ENCODE measurements around the gene JOSD2. TPM values are rescaled to one million over a fixed set of nuclear protein-coding genes. Genes with fewer than 3 reads are reported as not detected.
"Not testable (repeated sequence)": the region's sequence is repeated elsewhere in the genome, so short reads cannot be mapped to it uniquely, and the experiment has no call there.

Gene JOSD2
- total RNA-seq, 1 donor from 2014 or later: 41.7 TPM

- H3K27me3 Mint-ChIP-seq (ENCODE audit: insufficient read depth): peaks cover 4% of the 10 kb centered on the region
- intact Hi-C loops (cut with micrococcal nuclease): no loop called here
Measured at GRCh38 chr19:50535672-50536187, 24.7 kb upstream of the JOSD2 start.

GRCh38 chr19:50534478-50534877, 23.5 kb upstream of the JOSD2 start:
- Mint-ChIP-seq H3K27me3 (ENCODE audit: insufficient read depth) (peaks cover 4% of the 10 kb centered on the region), H3K4me3 (no peak overlapping the region), H3K36me3 (ENCODE audit: low read depth) (peaks cover 2% of the 10 kb centered on the region), H3K27ac (no peak overlapping the region), H3K9me3 (peaks cover 5% of the 10 kb centered on the region), H3K4me1 (ENCODE audit: low read depth) (no peaks in the 10 kb centered on the region)
- DNase-seq (ENCODE audit: low spot score): no peak
- intact Hi-C loops (cut with micrococcal nuclease): no loop called here

More at GRCh38 chr19:50535672-50536187, 24.7 kb upstream of the JOSD2 start:
- DNase-seq (ENCODE audit: low spot score): no peak
- Mint-ChIP-seq H3K4me1 (ENCODE audit: low read depth) (no peaks in the 10 kb centered on the region), H3K9me3 (peaks cover 5% of the 10 kb centered on the region), H3K36me3 (ENCODE audit: low read depth) (peaks cover 2% of the 10 kb centered on the region), H3K27ac (no peak overlapping the region), H3K4me3 (no peak overlapping the region)

- Mint-ChIP-seq H3K4me1 (ENCODE audit: low read depth) (no peaks in the 10 kb centered on the region), H3K27me3 (ENCODE audit: insufficient read depth) (peaks cover 4% of the 10 kb centered on the region), H3K9me3 (peaks cover 5% of the 10 kb centered on the region), H3K4me3 (no peak overlapping the region), H3K36me3 (ENCODE audit: low read depth) (peaks cover 2% of the 10 kb centered on the region), H3K27ac (no peak overlapping the region)
- intact Hi-C loops (cut with micrococcal nuclease): no loop called here
- no peak for DNase-seq (ENCODE audit: low spot score)
Measured at GRCh38 chr19:50532952-50533351, 22.0 kb upstream of the JOSD2 start.

GRCh38 chr19:50531171-50531612, 20.2 kb upstream of the JOSD2 start:
- H3K9me3 Mint-ChIP-seq: peaks cover 5% of the 10 kb centered on the region
- H3K27me3 Mint-ChIP-seq (ENCODE audit: insufficient read depth): no peaks in the 10 kb centered on the region
- H3K27ac Mint-ChIP-seq: no peak overlapping the region
- intact Hi-C loops (cut with micrococcal nuclease): no loop called here
- H3K36me3 Mint-ChIP-seq (ENCODE audit: low read depth): peaks cover 2% of the 10 kb centered on the region
- no peaks in the 10 kb centered on the region for H3K4me1 Mint-ChIP-seq (ENCODE audit: low read depth)
- no peak overlapping the region for H3K4me3 Mint-ChIP-seq
- DNase-seq (ENCODE audit: low spot score): no peak

GRCh38 chr19:50528052-50528451, 17.1 kb upstream of the JOSD2 start:
- DNase-seq (ENCODE audit: low spot score); H3K36me3 Mint-ChIP-seq (ENCODE audit: low read depth); H3K4me3 Mint-ChIP-seq; intact Hi-C loops (cut with micrococcal nuclease); H3K4me1 Mint-ChIP-seq (ENCODE audit: low read depth); H3K9me3 Mint-ChIP-seq; H3K27ac Mint-ChIP-seq; H3K27me3 Mint-ChIP-seq (ENCODE audit: insufficient read depth): not testable (repeated sequence)

GRCh38 chr19:50522881-50523280, 11.9 kb upstream of the JOSD2 start:
- Mint-ChIP-seq H3K27me3 (ENCODE audit: insufficient read depth) (no peaks in the 10 kb centered on the region), H3K27ac (no peak overlapping the region), H3K4me3 (no peak overlapping the region), H3K4me1 (ENCODE audit: low read depth) (no peaks in the 10 kb centered on the region), H3K36me3 (ENCODE audit: low read depth) (no peaks in the 10 kb centered on the region), H3K9me3 (no peaks in the 10 kb centered on the region)
- DNase-seq (ENCODE audit: low spot score): no peak
- intact Hi-C loops (cut with micrococcal nuclease): no loop called here

- peaks cover 3% of the 10 kb centered on the region for H3K27me3 Mint-ChIP-seq (ENCODE audit: insufficient read depth)
- intact Hi-C loops (cut with micrococcal nuclease): no loop called here
- H3K36me3 Mint-ChIP-seq (ENCODE audit: low read depth): no peaks in the 10 kb centered on the region
- H3K27ac Mint-ChIP-seq: no peak overlapping the region
- H3K4me3 Mint-ChIP-seq: no peak overlapping the region
- H3K4me1 Mint-ChIP-seq (ENCODE audit: low read depth): no peaks in the 10 kb centered on the region
- DNase-seq (ENCODE audit: low spot score): no peak
- H3K9me3 Mint-ChIP-seq: no peaks in the 10 kb centered on the region
Measured at GRCh38 chr19:50520822-50521465, 10.0 kb upstream of the JOSD2 start.

- no peaks in the 10 kb centered on the region for H3K36me3 Mint-ChIP-seq (ENCODE audit: low read depth)
- no peak overlapping the region for H3K4me3 Mint-ChIP-seq
- intact Hi-C loops (cut with micrococcal nuclease): no loop called here
- no peak for DNase-seq (ENCODE audit: low spot score)
- H3K27ac Mint-ChIP-seq: no peak overlapping the region
- peaks cover 7% of the 10 kb centered on the region for H3K27me3 Mint-ChIP-seq (ENCODE audit: insufficient read depth)
- no peaks in the 10 kb centered on the region for H3K4me1 Mint-ChIP-seq (ENCODE audit: low read depth)
- no peaks in the 10 kb centered on the region for H3K9me3 Mint-ChIP-seq
Measured at GRCh38 chr19:50519006-50519575, 8.1 kb upstream of the JOSD2 start.

- Mint-ChIP-seq H3K36me3 (ENCODE audit: low read depth) (no peaks in the 10 kb centered on the region), H3K4me3 (no peak overlapping the region), H3K27ac (no peak overlapping the region), H3K27me3 (ENCODE audit: insufficient read depth) (peaks cover 8% of the 10 kb centered on the region), H3K4me1 (ENCODE audit: low read depth) (no peaks in the 10 kb centered on the region), H3K9me3 (no peaks in the 10 kb centered on the region)
- DNase-seq (ENCODE audit: low spot score): no peak
- intact Hi-C loops (cut with micrococcal nuclease): no loop called here
Measured at GRCh38 chr19:50518091-50519005, 7.4 kb upstream of the JOSD2 start.

GRCh38 chr19:50517704-50518075, 6.7 kb upstream of the JOSD2 start:
- H3K27me3 Mint-ChIP-seq (ENCODE audit: insufficient read depth): peaks cover 10% of the 10 kb centered on the region
- H3K36me3 Mint-ChIP-seq (ENCODE audit: low read depth): no peaks in the 10 kb centered on the region
- H3K4me3 Mint-ChIP-seq: no peak overlapping the region
- no peak overlapping the region for H3K27ac Mint-ChIP-seq
- no peaks in the 10 kb centered on the region for H3K4me1 Mint-ChIP-seq (ENCODE audit: low read depth)
- H3K9me3 Mint-ChIP-seq: no peaks in the 10 kb centered on the region
- intact Hi-C loops (cut with micrococcal nuclease): no loop called here
- DNase-seq (ENCODE audit: low spot score): no peak

- peaks cover 10% of the 10 kb centered on the region for H3K27me3 Mint-ChIP-seq (ENCODE audit: insufficient read depth)
- H3K9me3 Mint-ChIP-seq: no peaks in the 10 kb centered on the region
- no peak overlapping the region for H3K27ac Mint-ChIP-seq
- no peak overlapping the region for H3K4me3 Mint-ChIP-seq
- DNase-seq (ENCODE audit: low spot score): no peak
- intact Hi-C loops (cut with micrococcal nuclease): no loop called here
- H3K36me3 Mint-ChIP-seq (ENCODE audit: low read depth): no peaks in the 10 kb centered on the region
- H3K4me1 Mint-ChIP-seq (ENCODE audit: low read depth): no peaks in the 10 kb centered on the region
Measured at GRCh38 chr19:50516964-50517703, 6.1 kb upstream of the JOSD2 start.

GRCh38 chr19:50516456-50516855, 5.5 kb upstream of the JOSD2 start:
- Mint-ChIP-seq H3K36me3 (ENCODE audit: low read depth) (no peaks in the 10 kb centered on the region), H3K9me3 (no peaks in the 10 kb centered on the region)
- intact Hi-C loops (cut with micrococcal nuclease): no loop called here

More at GRCh38 chr19:50516456-50516855, 5.5 kb upstream of the JOSD2 start:
- H3K4me3 Mint-ChIP-seq: no peak overlapping the region
- H3K27me3 Mint-ChIP-seq (ENCODE audit: insufficient read depth): peaks cover 10% of the 10 kb centered on the region
- H3K4me1 Mint-ChIP-seq (ENCODE audit: low read depth): peaks cover 4% of the 10 kb centered on the region
- DNase-seq (ENCODE audit: low spot score): no peak
- H3K27ac Mint-ChIP-seq: no peak overlapping the region
